ENCODE results near the gene HNRNPL.

HNRNPL gene

DNA sequence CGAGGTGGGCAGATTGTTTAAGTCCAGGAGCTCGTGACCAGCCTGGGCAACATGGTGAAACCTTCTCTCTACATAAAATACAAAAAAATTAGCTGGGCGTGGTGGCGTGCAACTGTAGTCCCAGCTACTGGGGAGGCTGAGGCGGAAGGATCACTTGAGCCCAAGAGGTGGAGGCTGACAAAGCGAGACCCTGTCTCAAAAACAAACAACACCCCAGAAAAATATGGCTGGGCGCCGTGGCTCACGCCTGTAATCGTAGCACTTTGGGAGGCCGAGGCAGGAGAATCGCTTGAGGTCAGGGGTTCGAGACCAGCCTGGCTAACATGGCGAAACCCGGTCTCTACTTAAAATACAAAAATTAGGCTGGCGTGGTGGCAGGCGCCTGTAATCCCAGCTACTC, 3.4 kb upstream of the HNRNPL start:
- Histone ChIP-seq H3K36me3 (ENCODE audit: insufficient read depth, insufficient read length, low read length) (peaks cover 8% of the 10 kb centered on the region), H3K9me3 (ENCODE audit: insufficient read depth, low read length) (peaks cover 9% of the 10 kb centered on the region; the same call in 1 of the 2 replicates), H3K9ac (ENCODE audit: insufficient read length, low read depth) (peak overlapping the region; percentile 90), H3K27me3 (ENCODE audit: insufficient read depth, insufficient read length) (no peaks in the 10 kb centered on the region), H3K4me3 (ENCODE audit: insufficient read length, low read depth) (no peak overlapping the region), H3K4me1 (ENCODE audit: insufficient read depth, insufficient read length) (peaks cover 3% of the 10 kb centered on the region)
- no peak for DNase-seq (ENCODE audit: low read depth, low spot score)
- no peak for TF ChIP-seq ZNF274 (IDR thresholded peaks at IDR 0.05; ENCODE audit: low read depth, low read length)
- TF ChIP-seq YY1 (IDR thresholded peaks at IDR 0.05; ENCODE audit: insufficient read depth, insufficient read length), result no peak
- TF ChIP-seq SUZ12 (IDR thresholded peaks at IDR 0.05; ENCODE audit: extremely low read depth, insufficient read depth, insufficient read length), result no peak

DNA sequence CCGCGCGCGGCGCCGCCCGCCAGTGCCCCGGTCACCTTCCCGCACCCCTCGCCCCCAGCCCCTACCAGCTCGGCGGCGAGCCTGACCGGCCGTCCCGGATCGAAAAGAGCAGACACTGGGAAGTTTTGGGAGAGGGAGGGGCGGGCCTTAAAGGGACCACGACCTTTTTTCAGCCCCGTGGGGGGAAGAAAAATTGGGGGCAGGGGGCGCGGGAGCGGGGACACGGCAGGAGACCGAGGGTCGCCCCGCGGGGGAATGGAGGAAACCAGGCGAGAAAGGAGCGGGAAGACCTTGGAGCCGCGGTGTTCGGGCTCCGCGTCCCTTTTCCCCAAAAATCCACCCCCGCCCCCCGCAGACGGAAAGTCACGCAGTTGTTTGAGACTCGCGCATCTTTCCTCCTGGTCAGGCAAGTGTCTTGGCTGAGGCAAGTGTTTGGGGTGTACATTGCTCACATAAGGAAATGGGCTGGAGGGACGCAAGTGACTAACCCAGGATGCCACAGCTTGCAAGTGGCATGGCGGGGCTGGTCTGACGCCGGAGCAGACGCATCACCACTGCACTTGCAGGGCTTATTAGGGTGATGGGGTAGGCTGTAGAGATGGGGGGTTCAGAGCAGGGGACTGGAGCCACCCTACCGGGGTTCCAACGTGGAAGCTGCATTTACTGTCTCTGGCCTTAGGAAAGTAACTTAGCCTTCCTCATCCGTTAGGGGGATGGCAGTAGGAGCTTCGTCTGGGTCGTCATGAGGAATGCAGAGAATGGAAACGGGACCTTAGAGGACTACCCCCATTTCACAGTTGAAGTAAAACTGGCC, 2.7 kb upstream of the HNRNPL start:
- peak overlapping the region; percentile 90 for H3K9ac ChIP-seq (ENCODE audit: insufficient read length, low read depth)
- H3K27me3 ChIP-seq (ENCODE audit: insufficient read depth, insufficient read length), result no peaks in the 10 kb centered on the region
- peaks cover 9% of the 10 kb centered on the region; the same call in 1 of the 2 replicates for H3K9me3 ChIP-seq (ENCODE audit: insufficient read depth, low read length)
- peaks cover 6% of the 10 kb centered on the region for H3K4me1 ChIP-seq (ENCODE audit: insufficient read depth, insufficient read length)
- H3K36me3 ChIP-seq (ENCODE audit: insufficient read depth, insufficient read length, low read length), result peaks cover 13% of the 10 kb centered on the region
- DNase-seq (ENCODE audit: low read depth, low spot score), result no peak
- no peak for TF ChIP-seq YY1 (IDR thresholded peaks at IDR 0.05; ENCODE audit: insufficient read depth, insufficient read length)
- TF ChIP-seq ZNF274 (IDR thresholded peaks at IDR 0.05; ENCODE audit: low read depth, low read length), result no peak
- no peak for TF ChIP-seq SUZ12 (IDR thresholded peaks at IDR 0.05; ENCODE audit: extremely low read depth, insufficient read depth, insufficient read length)
- H3K4me3 ChIP-seq (ENCODE audit: insufficient read length, low read depth), result peak overlapping the region; percentile 67

GRCh38 chr19:38851622-38852230, 1.9 kb upstream of the HNRNPL start:
- TF ChIP-seq SUZ12 (IDR thresholded peaks at IDR 0.05; ENCODE audit: extremely low read depth, insufficient read depth, insufficient read length), result no peak
- no peak for TF ChIP-seq YY1 (IDR thresholded peaks at IDR 0.05; ENCODE audit: insufficient read depth, insufficient read length)
- TF ChIP-seq ZNF274 (IDR thresholded peaks at IDR 0.05; ENCODE audit: low read depth, low read length), result no peak
- Histone ChIP-seq H3K9ac (ENCODE audit: insufficient read length, low read depth) (peak overlapping the region; percentile 88), H3K9me3 (ENCODE audit: insufficient read depth, low read length) (peaks cover 6% of the 10 kb centered on the region; the same call in 1 of the 2 replicates), H3K27me3 (ENCODE audit: insufficient read depth, insufficient read length) (no peaks in the 10 kb centered on the region), H3K4me1 (ENCODE audit: insufficient read depth, insufficient read length) (peaks cover 6% of the 10 kb centered on the region), H3K4me3 (ENCODE audit: insufficient read length, low read depth) (peak overlapping the region; percentile 71), H3K36me3 (ENCODE audit: insufficient read depth, insufficient read length, low read length) (peaks cover 21% of the 10 kb centered on the region)
- peak; percentile 79 for DNase-seq (ENCODE audit: low read depth, low spot score)

DNA sequence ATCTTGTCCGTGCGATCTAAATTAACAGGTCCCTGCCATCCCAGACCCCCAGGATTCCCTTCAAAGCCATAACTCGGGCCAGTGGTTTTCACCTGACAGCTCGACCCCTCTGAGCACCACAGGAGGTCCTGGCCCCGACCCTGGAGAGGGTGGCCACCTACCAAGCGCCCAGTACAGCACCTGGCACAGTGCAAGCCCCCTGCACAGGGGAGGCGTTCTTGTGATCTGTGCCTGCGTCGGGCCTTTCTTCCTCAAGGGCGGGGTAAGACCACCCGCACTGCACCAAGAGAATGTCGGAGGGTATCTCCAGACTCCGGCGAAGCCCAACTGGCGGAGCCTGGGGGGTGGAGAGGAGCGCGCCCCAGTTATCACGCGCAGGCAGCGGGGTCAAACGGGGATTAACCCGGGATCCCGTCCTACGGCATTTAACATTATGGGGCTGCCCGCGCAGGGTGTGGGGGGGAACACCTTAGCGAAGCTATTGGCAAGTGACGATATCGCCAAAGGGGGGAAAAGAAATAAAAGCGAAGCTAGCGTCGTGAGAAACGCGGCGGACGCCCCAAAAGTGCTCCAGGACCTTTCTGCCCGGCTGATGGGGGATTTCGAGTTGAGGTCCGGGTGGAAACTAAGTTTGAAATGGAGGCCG, 1.3 kb upstream of the HNRNPL start:
- H3K36me3 ChIP-seq (ENCODE audit: insufficient read depth, insufficient read length, low read length), result peaks cover 27% of the 10 kb centered on the region
- DNase-seq (ENCODE audit: low read depth, low spot score), result no peak
- peak overlapping the region; percentile 88 for H3K9ac ChIP-seq (ENCODE audit: insufficient read length, low read depth)
- TF ChIP-seq ZNF274 (IDR thresholded peaks at IDR 0.05; ENCODE audit: low read depth, low read length) (no peak), YY1 (IDR thresholded peaks at IDR 0.05; ENCODE audit: insufficient read depth, insufficient read length) (no peak), SUZ12 (IDR thresholded peaks at IDR 0.05; ENCODE audit: extremely low read depth, insufficient read depth, insufficient read length) (no peak)
- peaks cover 6% of the 10 kb centered on the region for H3K4me1 ChIP-seq (ENCODE audit: insufficient read depth, insufficient read length)
- H3K4me3 ChIP-seq (ENCODE audit: insufficient read length, low read depth), result peak overlapping the region; percentile 71
- peaks cover under 1% of the 10 kb centered on the region; the same call in 1 of the 2 replicates for H3K9me3 ChIP-seq (ENCODE audit: insufficient read depth, low read length)
- H3K27me3 ChIP-seq (ENCODE audit: insufficient read depth, insufficient read length), result no peaks in the 10 kb centered on the region

GRCh38 chr19:38850436-38850975, 720 bp upstream of the HNRNPL start:
- Histone ChIP-seq H3K9ac (ENCODE audit: insufficient read length, low read depth) (peak overlapping the region; percentile 88), H3K36me3 (ENCODE audit: insufficient read depth, insufficient read length, low read length) (peaks cover 33% of the 10 kb centered on the region), H3K4me3 (ENCODE audit: insufficient read length, low read depth) (peak overlapping the region; percentile 71), H3K27me3 (ENCODE audit: insufficient read depth, insufficient read length) (no peaks in the 10 kb centered on the region), H3K9me3 (ENCODE audit: insufficient read depth, low read length) (no peaks in the 10 kb centered on the region), H3K4me1 (ENCODE audit: insufficient read depth, insufficient read length) (peaks cover 6% of the 10 kb centered on the region)
- no peak for DNase-seq (ENCODE audit: low read depth, low spot score)
- TF ChIP-seq ZNF274 (IDR thresholded peaks at IDR 0.05; ENCODE audit: low read depth, low read length) (no peak), SUZ12 (IDR thresholded peaks at IDR 0.05; ENCODE audit: extremely low read depth, insufficient read depth, insufficient read length) (no peak), YY1 (IDR thresholded peaks at IDR 0.05; ENCODE audit: insufficient read depth, insufficient read length) (no peak)

DNA sequence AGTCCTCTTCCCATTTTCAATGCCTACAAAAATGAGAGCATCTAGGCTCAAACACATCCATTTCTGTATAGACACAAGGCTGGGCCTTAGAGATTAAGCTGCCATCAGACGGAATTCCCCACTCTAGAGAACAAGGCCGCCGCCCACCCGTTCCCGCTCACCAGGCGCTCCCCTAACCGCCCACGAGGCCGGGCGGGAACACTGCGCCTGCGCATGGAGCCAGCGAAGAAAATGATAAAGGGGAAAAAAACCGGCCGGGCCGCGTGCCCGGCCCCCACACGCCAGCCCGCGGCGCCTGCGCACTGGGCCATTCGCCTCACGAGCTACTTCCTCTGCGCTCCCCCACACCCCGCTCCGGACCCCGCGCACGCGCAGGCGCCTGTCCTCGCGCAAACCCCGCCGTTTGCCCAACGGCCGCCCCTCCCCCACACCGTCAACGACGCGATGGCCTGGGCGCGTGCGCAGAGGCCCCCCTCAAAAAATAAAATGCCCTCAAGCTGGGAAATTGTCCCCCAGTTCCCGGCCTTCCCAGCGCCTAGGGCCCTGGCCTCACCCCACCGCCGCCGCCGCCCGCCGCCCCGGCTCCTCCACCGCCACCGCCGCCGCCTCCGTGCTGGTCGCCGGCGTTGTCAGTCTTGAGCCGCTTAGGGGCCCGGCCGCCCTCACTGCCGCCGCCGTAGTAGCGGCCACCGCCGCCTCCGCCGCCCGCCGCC, 483 bp downstream of the HNRNPL start:
- H3K9ac ChIP-seq (ENCODE audit: insufficient read length, low read depth), result peak overlapping the region; percentile 89
- no peaks in the 10 kb centered on the region for H3K9me3 ChIP-seq (ENCODE audit: insufficient read depth, low read length)
- peak; percentile 77 for DNase-seq (ENCODE audit: low read depth, low spot score)
- peak overlapping the region; percentile 69 for H3K4me3 ChIP-seq (ENCODE audit: insufficient read length, low read depth)
- H3K4me1 ChIP-seq (ENCODE audit: insufficient read depth, insufficient read length), result peaks cover 6% of the 10 kb centered on the region
- no peak for TF ChIP-seq YY1 (IDR thresholded peaks at IDR 0.05; ENCODE audit: insufficient read depth, insufficient read length)
- TF ChIP-seq SUZ12 (IDR thresholded peaks at IDR 0.05; ENCODE audit: extremely low read depth, insufficient read depth, insufficient read length), result no peak
- TF ChIP-seq ZNF274 (IDR thresholded peaks at IDR 0.05; ENCODE audit: low read depth, low read length), result no peak
- no peaks in the 10 kb centered on the region for H3K27me3 ChIP-seq (ENCODE audit: insufficient read depth, insufficient read length)
- peaks cover 45% of the 10 kb centered on the region for H3K36me3 ChIP-seq (ENCODE audit: insufficient read depth, insufficient read length, low read length)
